GM10248 (cell line): ENCODE results near the gene GPC6.

Experiments
- CTCF ChIA-PET: fragments of 300-600 bp; sonication (Branson Sonifier 250); formaldehyde crosslinking; extraction: SDS; loops from one replicate; lab custom pipeline; 2021; ENCODE audit warnings: antibody characterized with exemption; lab: Yijun Ruan, JAX
- POLR2A ChIA-PET: fragments of 350-650 bp; sonication (Branson Sonifier 250); formaldehyde crosslinking; extraction: SDS; loops from one replicate; lab custom pipeline; 2020; ENCODE audit warnings: antibody characterized with exemption; lab: Yijun Ruan, JAX
- DNase-seq: peaks from one replicate; pipeline ENCODE4 v3.0.0; 2012; ENCODE audit errors: extremely low spot score
- CTCF ChIP-seq: IDR thresholded peaks from 2 replicates; pipeline ENCODE4 v1.5.1; 2012; ENCODE audit warnings: mild to moderate bottlenecking, low read depth; ENCODE audit errors: extremely low read depth, missing control alignments, control extremely low read depth

Gene GPC6

GRCh38 chr13:93726173-93726957 is 499.8 kb downstream of the GPC6 start:
- ChIA-PET POLR2A (no interaction called here), CTCF (no interaction called here)
- TF ChIP-seq CTCF = no peak
- no peak for DNase-seq

- DNase-seq = no peak
Observed at GRCh38 chr13:93727211-93728141, 500.9 kb downstream of the GPC6 start.

GRCh38 chr13:93729383-93729782 is 502.8 kb downstream of the GPC6 start:
- no peak for DNase-seq
- TF ChIP-seq CTCF = no peak
- POLR2A ChIA-PET = no interaction called here
- CTCF ChIA-PET = interaction anchor here (1.3 kb wide), 1 partner anchor 8 kb away, joined by 3 read pairs; no protein-coding TSS in a partner anchor

More at GRCh38 chr13:93727211-93728141, 500.9 kb downstream of the GPC6 start:
- ChIA-PET CTCF (no interaction called here), POLR2A (no interaction called here)
- no peak for TF ChIP-seq CTCF

- no peak for DNase-seq
- ChIA-PET POLR2A (no interaction called here), CTCF (interaction anchor here (1.3 kb wide), 1 partner anchor 17 kb away, joined by 3 read pairs; no protein-coding TSS in a partner anchor)
- no peak for TF ChIP-seq CTCF
Observed at GRCh38 chr13:93730780-93731179, 504.2 kb downstream of the GPC6 start.

- TF ChIP-seq CTCF = no peak
- POLR2A ChIA-PET = no interaction called here
- DNase-seq = no peak
- CTCF ChIA-PET = no interaction called here
Observed at GRCh38 chr13:93732186-93732585, 505.6 kb downstream of the GPC6 start.

- CTCF ChIA-PET = no interaction called here
- POLR2A ChIA-PET = no interaction called here
Observed at GRCh38 chr13:93736081-93736480, 509.5 kb downstream of the GPC6 start.

More at GRCh38 chr13:93736081-93736480, 509.5 kb downstream of the GPC6 start:
- DNase-seq = no peak
- TF ChIP-seq CTCF = no peak
